GM10266 (cell line): ENCODE measurements around the gene PADI4.

Experiments used
- DNase-seq: peaks from one replicate; pipeline ENCODE4 v3.0.0; 2012; ENCODE audit errors: extremely low spot score
- CTCF ChIP-seq: IDR thresholded peaks from 2 replicates; pipeline ENCODE4 v1.5.1; 2012; ENCODE audit warnings: mild to moderate bottlenecking, low read depth; ENCODE audit not compliant: control insufficient read depth, insufficient read depth; ENCODE audit errors: missing control alignments

The PADI4 gene

GRCh38 chr1:17265162-17265561 lies 42.8 kb upstream of the PADI4 start:
- no peak for TF ChIP-seq CTCF
- no peak for DNase-seq

- TF ChIP-seq CTCF = no peak
- DNase-seq = no peak
Measured at GRCh38 chr1:17265950-17266349, 42.0 kb upstream of the PADI4 start.

- no peak for TF ChIP-seq CTCF
- no peak for DNase-seq
Measured at GRCh38 chr1:17270891-17271765, 36.9 kb upstream of the PADI4 start.

GRCh38 chr1:17272066-17272465 lies 35.9 kb upstream of the PADI4 start:
- DNase-seq = no peak
- no peak for TF ChIP-seq CTCF

GRCh38 chr1:17272646-17273045 lies 35.4 kb upstream of the PADI4 start:
- no peak for TF ChIP-seq CTCF
- DNase-seq = no peak

GRCh38 chr1:17273096-17273495 lies 34.9 kb upstream of the PADI4 start:
- TF ChIP-seq CTCF = no peak
- no peak for DNase-seq
